Measurements from ENCODE around the gene WIPF1. TPM values are rescaled to one million over a fixed set of nuclear protein-coding genes. Genes with fewer than 3 reads are reported as not detected.

Gene WIPF1
- total RNA-seq, 1 donor from 2014 or later, result 19.3 TPM

GRCh38 chr2:174617718-174618117 lies 20.1 kb upstream of the WIPF1 start:
- no peaks in the 10 kb centered on the region for H4K20me1 ChIP-seq (ENCODE audit: insufficient read depth, low read length)
- no peaks in the 10 kb centered on the region for H3K36me3 ChIP-seq (ENCODE audit: insufficient read depth, low read length)
- no peak overlapping the region for H2AFZ ChIP-seq (ENCODE audit: low read depth, low read length)
- H3K9me3 ChIP-seq (ENCODE audit: insufficient read depth, low read depth, low read length), result no peaks in the 10 kb centered on the region
- no peak overlapping the region for H3K27ac ChIP-seq (ENCODE audit: low read depth, low read length)
- Mint-ChIP-seq H3K9me3 (ENCODE audit: unreplicated experiment) (no peaks in the 10 kb centered on the region), H3K27me3 (ENCODE audit: low read depth, unreplicated experiment) (no peaks in the 10 kb centered on the region), H3K4me1 (ENCODE audit: low read depth, unreplicated experiment) (peaks cover 3% of the 10 kb centered on the region), H3K27ac (ENCODE audit: unreplicated experiment) (no peak overlapping the region), H3K36me3 (ENCODE audit: low read depth, unreplicated experiment) (no peaks in the 10 kb centered on the region), H3K4me3 (ENCODE audit: unreplicated experiment) (no peak overlapping the region)
- peaks cover 29% of the 10 kb centered on the region for H3K4me1 ChIP-seq (ENCODE audit: insufficient read depth, low read length)
- no peak overlapping the region for H3K4me3 ChIP-seq (ENCODE audit: insufficient read depth, low read depth, low read length)
- no peak overlapping the region for H3K9ac ChIP-seq (ENCODE audit: low read length)
- TF ChIP-seq EZH2 (IDR thresholded peaks at IDR 0.05; ENCODE audit: insufficient read depth, low read length) (no peak), CTCF (IDR thresholded peaks at IDR 0.05; ENCODE audit: insufficient read depth, low read depth, low read length) (no peak)
- H3K79me2 ChIP-seq (ENCODE audit: insufficient read depth, low read length), result no peaks in the 10 kb centered on the region
- no peaks in the 10 kb centered on the region for H3K27me3 ChIP-seq (ENCODE audit: insufficient read depth, low read length)
- no peak overlapping the region for H3K4me2 ChIP-seq (ENCODE audit: low read length)
- DNase-seq (ENCODE audit: low read depth) (no peak), FAIRE-seq (no peak)

GRCh38 chr2:174617120-174617519 lies 19.5 kb upstream of the WIPF1 start:
- no peaks in the 10 kb centered on the region for H3K27me3 Mint-ChIP-seq (ENCODE audit: low read depth, unreplicated experiment)
- DNase-seq (ENCODE audit: low read depth) (no peak), FAIRE-seq (no peak)
- TF ChIP-seq CTCF (IDR thresholded peaks at IDR 0.05; ENCODE audit: insufficient read depth, low read depth, low read length) (no peak), EZH2 (IDR thresholded peaks at IDR 0.05; ENCODE audit: insufficient read depth, low read length) (no peak)
- Histone ChIP-seq H3K9me3 (ENCODE audit: insufficient read depth, low read depth, low read length) (no peaks in the 10 kb centered on the region), H3K79me2 (ENCODE audit: insufficient read depth, low read length) (no peaks in the 10 kb centered on the region), H3K4me3 (ENCODE audit: insufficient read depth, low read depth, low read length) (no peak overlapping the region), H3K4me2 (ENCODE audit: low read length) (no peak overlapping the region), H3K4me1 (ENCODE audit: insufficient read depth, low read length) (peaks cover 29% of the 10 kb centered on the region), H3K27ac (ENCODE audit: low read depth, low read length) (no peak overlapping the region), H3K36me3 (ENCODE audit: insufficient read depth, low read length) (no peaks in the 10 kb centered on the region), H3K9ac (ENCODE audit: low read length) (no peak overlapping the region), H3K27me3 (ENCODE audit: insufficient read depth, low read length) (no peaks in the 10 kb centered on the region), H2AFZ (ENCODE audit: low read depth, low read length) (no peak overlapping the region), H4K20me1 (ENCODE audit: insufficient read depth, low read length) (no peaks in the 10 kb centered on the region)
- H3K9me3 Mint-ChIP-seq (ENCODE audit: unreplicated experiment), result no peaks in the 10 kb centered on the region
- H3K4me3 Mint-ChIP-seq (ENCODE audit: unreplicated experiment), result no peak overlapping the region
- H3K4me1 Mint-ChIP-seq (ENCODE audit: low read depth, unreplicated experiment), result peaks cover 3% of the 10 kb centered on the region
- no peak overlapping the region for H3K27ac Mint-ChIP-seq (ENCODE audit: unreplicated experiment)
- no peaks in the 10 kb centered on the region for H3K36me3 Mint-ChIP-seq (ENCODE audit: low read depth, unreplicated experiment)

- Histone ChIP-seq H3K79me2 (ENCODE audit: insufficient read depth, low read length) (no peaks in the 10 kb centered on the region), H3K9me3 (ENCODE audit: insufficient read depth, low read depth, low read length) (no peaks in the 10 kb centered on the region), H3K27me3 (ENCODE audit: insufficient read depth, low read length) (no peaks in the 10 kb centered on the region), H2AFZ (ENCODE audit: low read depth, low read length) (no peak overlapping the region), H3K4me1 (ENCODE audit: insufficient read depth, low read length) (peaks cover 29% of the 10 kb centered on the region), H4K20me1 (ENCODE audit: insufficient read depth, low read length) (no peaks in the 10 kb centered on the region), H3K4me2 (ENCODE audit: low read length) (peak overlapping the region; percentile 17), H3K9ac (ENCODE audit: low read length) (peak overlapping the region; percentile 27), H3K4me3 (ENCODE audit: insufficient read depth, low read depth, low read length) (no peak overlapping the region), H3K27ac (ENCODE audit: low read depth, low read length) (peak overlapping the region; percentile 75), H3K36me3 (ENCODE audit: insufficient read depth, low read length) (no peaks in the 10 kb centered on the region)
- FAIRE-seq, result peak; percentile 90
- peak; percentile 83 for DNase-seq (ENCODE audit: low read depth)
- Mint-ChIP-seq H3K4me1 (ENCODE audit: low read depth, unreplicated experiment) (peaks cover 4% of the 10 kb centered on the region), H3K36me3 (ENCODE audit: low read depth, unreplicated experiment) (no peaks in the 10 kb centered on the region), H3K27me3 (ENCODE audit: low read depth, unreplicated experiment) (no peaks in the 10 kb centered on the region), H3K9me3 (ENCODE audit: unreplicated experiment) (no peaks in the 10 kb centered on the region), H3K4me3 (ENCODE audit: unreplicated experiment) (no peak overlapping the region), H3K27ac (ENCODE audit: unreplicated experiment) (no peak overlapping the region)
- no peak for TF ChIP-seq EZH2 (IDR thresholded peaks at IDR 0.05; ENCODE audit: insufficient read depth, low read length)
- TF ChIP-seq CTCF (IDR thresholded peaks at IDR 0.05; ENCODE audit: insufficient read depth, low read depth, low read length), result no peak
Measured at GRCh38 chr2:174615871-174616436, 18.4 kb upstream of the WIPF1 start.

All from astrocyte (in vitro differentiated cells and primary cell).